Measurements from ENCODE around the gene MOB3C.

MOB3C gene

GRCh38 chr1:46621930-46622329, 5.3 kb upstream of the MOB3C start:
- WGBS, 2 donors (ENCODE audit: extremely low coverage in 2 of 2, insufficient read length in 2 of 2, insufficient replicate concordance in 1 of 2): no CpG with 5 or more reads among the region's 7 CpGs
- Histone ChIP-seq H3K36me3 (replicated peaks in 1 of 2; ENCODE audit: control insufficient read depth in 2 of 2, insufficient read depth in 2 of 2, low read length in 2 of 2) (no peaks in the 10 kb centered on the region), H3K79me1 (ENCODE audit: low read depth, low read length) (no peaks in the 10 kb centered on the region), H3K4ac (ENCODE audit: low read length) (no peak overlapping the region), H3K18ac (ENCODE audit: low read length) (no peak overlapping the region), H2BK15ac (ENCODE audit: low read length) (no peak overlapping the region), H2AK5ac (ENCODE audit: low read depth, low read length) (no peak overlapping the region), H4K91ac (ENCODE audit: low read depth, low read length, poor library complexity) (no peak overlapping the region), H3K4me2 (ENCODE audit: insufficient read depth, low read length, poor library complexity, severe bottlenecking) (no peak overlapping the region), H3K14ac (ENCODE audit: low read length) (no peak overlapping the region), H2AFZ (ENCODE audit: low read length) (no peak overlapping the region), H3K23ac (ENCODE audit: low read depth, low read length, poor library complexity) (no peak overlapping the region), H3K4me1 (ENCODE audit: control insufficient read depth in 2 of 2, insufficient read depth in 1 of 2, low read depth in 1 of 2, low read length in 2 of 2) (peaks cover 5% of the 10 kb centered on the region in 2 donors), H3K27me3 (ENCODE audit: control insufficient read depth in 3 of 3, insufficient read depth in 3 of 3, low read depth in 1 of 3, low read length in 3 of 3) (peaks cover 0 to 12% (median 5%) of the 10 kb centered on the region in 3 experiments), H2BK120ac (ENCODE audit: low read depth, low read length) (no peak overlapping the region), H3K9me3 (replicated peaks in 1 of 2; ENCODE audit: control insufficient read depth in 2 of 2, insufficient read depth in 1 of 2, low read depth in 1 of 2, low read length in 2 of 2) (no peaks in the 10 kb centered on the region), H4K8ac (ENCODE audit: low read depth, low read length) (no peak overlapping the region), H3K27ac (replicated peaks; ENCODE audit: low read length) (no peak overlapping the region), H3K9ac (ENCODE audit: low read depth, low read length, poor library complexity) (no peak overlapping the region), H2BK12ac (ENCODE audit: low read length) (no peak overlapping the region), H2BK5ac (ENCODE audit: low read length) (no peak overlapping the region), H3K4me3 (ENCODE audit: low read length in 2 of 2) (no peak overlapping the region)
- DNase-seq (ENCODE audit: low spot score): no peak

- Histone ChIP-seq H4K91ac (ENCODE audit: low read depth, low read length, poor library complexity) (no peak overlapping the region), H2AK5ac (ENCODE audit: low read depth, low read length) (no peak overlapping the region), H3K4ac (ENCODE audit: low read length) (no peak overlapping the region), H4K8ac (ENCODE audit: low read depth, low read length) (no peak overlapping the region), H3K9me3 (replicated peaks in 1 of 2; ENCODE audit: control insufficient read depth in 2 of 2, insufficient read depth in 1 of 2, low read depth in 1 of 2, low read length in 2 of 2) (no peaks in the 10 kb centered on the region), H2AFZ (ENCODE audit: low read length) (no peak overlapping the region), H3K27me3 (ENCODE audit: control insufficient read depth in 3 of 3, insufficient read depth in 3 of 3, low read depth in 1 of 3, low read length in 3 of 3) (peaks cover 0 to 13% (median 5%) of the 10 kb centered on the region in 3 experiments), H2BK5ac (ENCODE audit: low read length) (no peak overlapping the region), H3K4me3 (ENCODE audit: low read length in 2 of 2) (no peak overlapping the region), H3K23ac (ENCODE audit: low read depth, low read length, poor library complexity) (no peak overlapping the region), H3K4me1 (ENCODE audit: control insufficient read depth in 2 of 2, insufficient read depth in 1 of 2, low read depth in 1 of 2, low read length in 2 of 2) (peaks cover 12 to 14% of the 10 kb centered on the region in 2 donors), H3K36me3 (replicated peaks in 1 of 2; ENCODE audit: control insufficient read depth in 2 of 2, insufficient read depth in 2 of 2, low read length in 2 of 2) (no peaks in the 10 kb centered on the region), H2BK15ac (ENCODE audit: low read length) (no peak overlapping the region), H3K4me2 (ENCODE audit: insufficient read depth, low read length, poor library complexity, severe bottlenecking) (no peak overlapping the region), H2BK120ac (ENCODE audit: low read depth, low read length) (no peak overlapping the region), H3K9ac (ENCODE audit: low read depth, low read length, poor library complexity) (no peak overlapping the region), H3K14ac (ENCODE audit: low read length) (no peak overlapping the region), H3K18ac (ENCODE audit: low read length) (no peak overlapping the region), H3K79me1 (ENCODE audit: low read depth, low read length) (no peaks in the 10 kb centered on the region), H3K27ac (replicated peaks; ENCODE audit: low read length) (no peak overlapping the region), H2BK12ac (ENCODE audit: low read length) (no peak overlapping the region)
- no peak for DNase-seq (ENCODE audit: low spot score)
- no CpG with 5 or more reads among the region's 5 CpGs for WGBS, 2 donors (ENCODE audit: extremely low coverage in 2 of 2, insufficient read length in 2 of 2, insufficient replicate concordance in 1 of 2)
These were observed 3.1 kb upstream of the MOB3C start for GRCh38 chr1:46619656-46620258.

- Histone ChIP-seq H3K9me3 (replicated peaks in 1 of 2; ENCODE audit: control insufficient read depth in 2 of 2, insufficient read depth in 1 of 2, low read depth in 1 of 2, low read length in 2 of 2) (no peaks in the 10 kb centered on the region), H3K14ac (ENCODE audit: low read length) (no peak overlapping the region), H4K8ac (ENCODE audit: low read depth, low read length) (no peak overlapping the region), H3K4me1 (ENCODE audit: control insufficient read depth in 2 of 2, insufficient read depth in 1 of 2, low read depth in 1 of 2, low read length in 2 of 2) (peaks cover 14 to 19% of the 10 kb centered on the region in 2 donors), H3K4me3 (ENCODE audit: low read length in 2 of 2) (no peak overlapping the region), H2BK120ac (ENCODE audit: low read depth, low read length) (no peak overlapping the region), H3K79me1 (ENCODE audit: low read depth, low read length) (no peaks in the 10 kb centered on the region), H3K23ac (ENCODE audit: low read depth, low read length, poor library complexity) (no peak overlapping the region), H2AK5ac (ENCODE audit: low read depth, low read length) (no peak overlapping the region), H2AFZ (ENCODE audit: low read length) (no peak overlapping the region), H3K4me2 (ENCODE audit: insufficient read depth, low read length, poor library complexity, severe bottlenecking) (no peak overlapping the region), H4K91ac (ENCODE audit: low read depth, low read length, poor library complexity) (no peak overlapping the region), H3K18ac (ENCODE audit: low read length) (no peak overlapping the region), H2BK15ac (ENCODE audit: low read length) (no peak overlapping the region), H3K27ac (replicated peaks; ENCODE audit: low read length) (no peak overlapping the region), H3K9ac (ENCODE audit: low read depth, low read length, poor library complexity) (no peak overlapping the region), H3K27me3 (ENCODE audit: control insufficient read depth in 3 of 3, insufficient read depth in 3 of 3, low read depth in 1 of 3, low read length in 3 of 3) (peaks cover 0 to 13% (median 5%) of the 10 kb centered on the region in 3 experiments), H2BK12ac (ENCODE audit: low read length) (no peak overlapping the region), H3K4ac (ENCODE audit: low read length) (no peak overlapping the region), H2BK5ac (ENCODE audit: low read length) (no peak overlapping the region), H3K36me3 (replicated peaks in 1 of 2; ENCODE audit: control insufficient read depth in 2 of 2, insufficient read depth in 2 of 2, low read length in 2 of 2) (no peaks in the 10 kb centered on the region)
- DNase-seq (ENCODE audit: low spot score): no peak
- no CpG with 5 or more reads among the region's 4 CpGs for WGBS, 2 donors (ENCODE audit: extremely low coverage in 2 of 2, insufficient read length in 2 of 2, insufficient replicate concordance in 1 of 2)
These were observed 2.3 kb upstream of the MOB3C start for GRCh38 chr1:46618754-46619415.

- Histone ChIP-seq H2AFZ (ENCODE audit: low read length) (no peak overlapping the region), H2AK5ac (ENCODE audit: low read depth, low read length) (no peak overlapping the region), H3K79me1 (ENCODE audit: low read depth, low read length) (no peaks in the 10 kb centered on the region), H2BK5ac (ENCODE audit: low read length) (no peak overlapping the region), H3K9me3 (replicated peaks in 1 of 2; ENCODE audit: control insufficient read depth in 2 of 2, insufficient read depth in 1 of 2, low read depth in 1 of 2, low read length in 2 of 2) (no peaks in the 10 kb centered on the region), H3K23ac (ENCODE audit: low read depth, low read length, poor library complexity) (no peak overlapping the region), H2BK12ac (ENCODE audit: low read length) (no peak overlapping the region), H2BK120ac (ENCODE audit: low read depth, low read length) (no peak overlapping the region), H2BK15ac (ENCODE audit: low read length) (peak overlapping the region; percentile 25), H3K4me1 (ENCODE audit: control insufficient read depth in 2 of 2, insufficient read depth in 1 of 2, low read depth in 1 of 2, low read length in 2 of 2) (peaks cover 20 to 26% of the 10 kb centered on the region in 2 donors), H4K8ac (ENCODE audit: low read depth, low read length) (peak overlapping the region; percentile 4), H3K4ac (ENCODE audit: low read length) (no peak overlapping the region), H3K27ac (replicated peaks; ENCODE audit: low read length) (no peak overlapping the region), H3K9ac (ENCODE audit: low read depth, low read length, poor library complexity) (no peak overlapping the region), H3K4me3 (ENCODE audit: low read length in 2 of 2) (no peak overlapping the region), H3K36me3 (replicated peaks in 1 of 2; ENCODE audit: control insufficient read depth in 2 of 2, insufficient read depth in 2 of 2, low read length in 2 of 2) (no peaks in the 10 kb centered on the region), H3K27me3 (ENCODE audit: control insufficient read depth in 3 of 3, insufficient read depth in 3 of 3, low read depth in 1 of 3, low read length in 3 of 3) (peaks cover 0 to 13% (median 5%) of the 10 kb centered on the region in 3 experiments), H4K91ac (ENCODE audit: low read depth, low read length, poor library complexity) (no peak overlapping the region), H3K14ac (ENCODE audit: low read length) (no peak overlapping the region), H3K18ac (ENCODE audit: low read length) (no peak overlapping the region), H3K4me2 (ENCODE audit: insufficient read depth, low read length, poor library complexity, severe bottlenecking) (no peak overlapping the region)
- no peak for DNase-seq (ENCODE audit: low spot score)
- WGBS, 2 donors (ENCODE audit: extremely low coverage in 2 of 2, insufficient read length in 2 of 2, insufficient replicate concordance in 1 of 2): no CpG with 5 or more reads among the region's 3 CpGs
These were observed 1.2 kb upstream of the MOB3C start for GRCh38 chr1:46617833-46618232.
